PFSK-1 (cell line): ENCODE results near the gene LSM3.

Experiments
- FOXP2 ChIP-seq: optimal IDR thresholded peaks from 2 replicates; pipeline ENCODE3; 2011; ENCODE audit warnings: borderline replicate concordance, control low read depth, inconsistent platforms; ENCODE audit not compliant: insufficient read depth; ENCODE audit errors: extremely low read length, extremely low read depth
- POLR2AphosphoS5 ChIP-seq: IDR thresholded peaks from 2 replicates; pipeline ENCODE4 v1.6.1; 2012; ENCODE audit warnings: low read depth, mild to moderate bottlenecking, control low read depth, low read length, moderate library complexity
- REST ChIP-seq, 2 experiments: IDR thresholded peaks; 2 replicates each; pipeline versions ENCODE4 v1.6.1 to v1.8.0; 2011 to 2012; ENCODE audit warnings: low read depth in 2 of 2, low read length in 2 of 2, control low read depth in 1 of 2, inconsistent platforms in 1 of 2, mild to moderate bottlenecking in 1 of 2, moderate library complexity in 1 of 2; ENCODE audit not compliant: insufficient read depth in 1 of 2
- SIN3A ChIP-seq: IDR thresholded peaks from 2 replicates; pipeline ENCODE4 v1.6.1; 2012; ENCODE audit warnings: mild to moderate bottlenecking, low read length, moderate library complexity, borderline replicate concordance; ENCODE audit not compliant: insufficient read depth
- TAF1 ChIP-seq: IDR thresholded peaks from 2 replicates; pipeline ENCODE4 v1.6.1; 2012; ENCODE audit warnings: low read length, control low read depth, borderline replicate concordance; ENCODE audit not compliant: insufficient read depth

The LSM3 gene

GRCh38 chr3:14131134-14131533, 47.5 kb upstream of the LSM3 start:
- no peak for TF ChIP-seq REST (IDR thresholded peaks at IDR 0.05; ENCODE audit: insufficient read depth in 1 of 2, low read depth in 2 of 2, low read length in 2 of 2)
- TF ChIP-seq POLR2AphosphoS5: no peak
- no peak for TF ChIP-seq TAF1
- TF ChIP-seq FOXP2: no peak
- no peak for TF ChIP-seq SIN3A

GRCh38 chr3:14132120-14132519, 46.5 kb upstream of the LSM3 start:
- TF ChIP-seq REST (IDR thresholded peaks at IDR 0.05; ENCODE audit: insufficient read depth in 1 of 2, low read depth in 2 of 2, low read length in 2 of 2): no peak
- TF ChIP-seq FOXP2: no peak
- TF ChIP-seq SIN3A: no peak
- TF ChIP-seq POLR2AphosphoS5: no peak
- TF ChIP-seq TAF1: no peak

GRCh38 chr3:14132689-14133088, 45.9 kb upstream of the LSM3 start:
- TF ChIP-seq POLR2AphosphoS5: no peak
- no peak for TF ChIP-seq SIN3A
- no peak for TF ChIP-seq TAF1
- TF ChIP-seq REST (IDR thresholded peaks at IDR 0.05; ENCODE audit: insufficient read depth in 1 of 2, low read depth in 2 of 2, low read length in 2 of 2): no peak
- no peak for TF ChIP-seq FOXP2

GRCh38 chr3:14133188-14133800, 45.3 kb upstream of the LSM3 start:
- TF ChIP-seq FOXP2: no peak
- no peak for TF ChIP-seq SIN3A
- no peak for TF ChIP-seq POLR2AphosphoS5
- no peak for TF ChIP-seq REST (IDR thresholded peaks at IDR 0.05; ENCODE audit: insufficient read depth in 1 of 2, low read depth in 2 of 2, low read length in 2 of 2)
- no peak for TF ChIP-seq TAF1
